Nephron (organoid): ENCODE data around the gene PRKN.

ENCODE experiments used
- H3K27ac Mint-ChIP-seq, 3 experiments: 2 replicates each; pipeline ENCODE4 v1.8.0; 2020; ENCODE audit warnings: mixed read lengths in 3 of 3, mild to moderate bottlenecking in 2 of 3, moderate library complexity in 1 of 3
- H3K27me3 Mint-ChIP-seq: 2 replicates; pipeline ENCODE4 v1.8.0; 2021; ENCODE audit warnings: low read depth, mild to moderate bottlenecking, moderate library complexity, mixed read lengths
- H3K36me3 Mint-ChIP-seq: 2 replicates; pipeline ENCODE4 v1.8.0; 2020; ENCODE audit warnings: low read depth, mixed read lengths
- H3K4me1 Mint-ChIP-seq: 2 replicates; pipeline ENCODE4 v1.8.0; 2020; ENCODE audit warnings: mixed read lengths
- H3K4me3 Mint-ChIP-seq, 3 experiments: 2 replicates each; pipeline ENCODE4 v1.8.0; 2020; ENCODE audit warnings: mild to moderate bottlenecking in 3 of 3, mixed read lengths in 3 of 3, moderate library complexity in 2 of 3
- H3K9me3 Mint-ChIP-seq: 2 replicates; pipeline ENCODE4 v1.8.0; 2020; ENCODE audit warnings: mixed read lengths
- CTCF ChIP-seq, 3 experiments: fragments of 200-600 bp; sonication (generic); IDR thresholded peaks; one replicate each; pipeline ENCODE4 v1.5.0; 2021; ENCODE audit warnings: antibody characterized with exemption in 3 of 3; ENCODE audit not compliant: unreplicated experiment in 3 of 3

PRKN gene

GRCh38 chr6:161802231-161802630 lies 925.3 kb downstream of the PRKN start:
- Mint-ChIP-seq H3K9me3 (no peaks in the 10 kb centered on the region), H3K36me3 (no peaks in the 10 kb centered on the region), H3K4me1 (no peaks in the 10 kb centered on the region), H3K27me3 (no peaks in the 10 kb centered on the region), H3K4me3 (no peak overlapping the region), H3K27ac (no peak overlapping the region)
- TF ChIP-seq CTCF (IDR thresholded peaks at IDR 0.05; ENCODE audit: unreplicated experiment in 3 of 3), result no peak

- H3K27me3 Mint-ChIP-seq, result no peaks in the 10 kb centered on the region
- no peaks in the 10 kb centered on the region for H3K4me1 Mint-ChIP-seq
- no peak overlapping the region for H3K4me3 Mint-ChIP-seq
- H3K36me3 Mint-ChIP-seq, result no peaks in the 10 kb centered on the region
- no peaks in the 10 kb centered on the region for H3K9me3 Mint-ChIP-seq
- TF ChIP-seq CTCF (IDR thresholded peaks at IDR 0.05; ENCODE audit: unreplicated experiment in 3 of 3), result no peak
- H3K27ac Mint-ChIP-seq, result no peak overlapping the region
These were observed 928.6 kb downstream of the PRKN start for GRCh38 chr6:161798844-161799394.

GRCh38 chr6:161796681-161797080 lies 930.9 kb downstream of the PRKN start:
- H3K9me3 Mint-ChIP-seq, result no peaks in the 10 kb centered on the region
- H3K4me1 Mint-ChIP-seq, result no peaks in the 10 kb centered on the region
- H3K27me3 Mint-ChIP-seq, result no peaks in the 10 kb centered on the region
- no peak overlapping the region for H3K27ac Mint-ChIP-seq
- no peaks in the 10 kb centered on the region for H3K36me3 Mint-ChIP-seq
- no peak overlapping the region for H3K4me3 Mint-ChIP-seq
- TF ChIP-seq CTCF (IDR thresholded peaks at IDR 0.05; ENCODE audit: unreplicated experiment in 3 of 3), result no peak

GRCh38 chr6:161792851-161793493 lies 934.6 kb downstream of the PRKN start:
- Mint-ChIP-seq H3K36me3 (no peaks in the 10 kb centered on the region), H3K27me3 (no peaks in the 10 kb centered on the region), H3K4me1 (no peaks in the 10 kb centered on the region), H3K9me3 (peaks cover 2% of the 10 kb centered on the region), H3K4me3 (no peak overlapping the region), H3K27ac (no peak overlapping the region)
- no peak for TF ChIP-seq CTCF (IDR thresholded peaks at IDR 0.05; ENCODE audit: unreplicated experiment in 3 of 3)

GRCh38 chr6:161788531-161788930 lies 939.0 kb downstream of the PRKN start:
- Mint-ChIP-seq H3K36me3 (no peaks in the 10 kb centered on the region), H3K4me1 (no peaks in the 10 kb centered on the region), H3K27me3 (no peaks in the 10 kb centered on the region), H3K4me3 (no peak overlapping the region), H3K9me3 (peaks cover 6% of the 10 kb centered on the region), H3K27ac (no peak overlapping the region)
- no peak for TF ChIP-seq CTCF (IDR thresholded peaks at IDR 0.05; ENCODE audit: unreplicated experiment in 3 of 3)

- no peaks in the 10 kb centered on the region for H3K36me3 Mint-ChIP-seq
- H3K4me1 Mint-ChIP-seq, result peaks cover 26% of the 10 kb centered on the region
- no peak for TF ChIP-seq CTCF (IDR thresholded peaks at IDR 0.05; ENCODE audit: unreplicated experiment in 3 of 3)
- H3K27me3 Mint-ChIP-seq, result peaks cover 6% of the 10 kb centered on the region
- H3K27ac Mint-ChIP-seq, result no peak overlapping the region
- no peaks in the 10 kb centered on the region for H3K9me3 Mint-ChIP-seq
- no peak overlapping the region for H3K4me3 Mint-ChIP-seq
These were observed 955.4 kb downstream of the PRKN start for GRCh38 chr6:161772176-161772575.
